Thyroid gland (tissue), 4 donors: ENCODE measurements around the gene SIRT7. TPM values are rescaled to one million over a fixed set of nuclear protein-coding genes. Genes with fewer than 3 reads are reported as not detected.
A peak's percentile ranks its signal among the peaks of the same experiment; 100 is the strongest.

Experiments used
- DNase-seq, 2 donors: peaks; one replicate each; pipeline ENCODE4 v3.0.0-alpha.2; 2019
- H3K27ac ChIP-seq, 3 donors: fragments of 200-600 bp; sonication (generic); 1 replicate in 2 of 3; 2 replicates in 1 of 3; pipeline ENCODE4 v1.5.1; 2016 to 2019; ENCODE audit warnings: mild to moderate bottlenecking in 1 of 3, moderate library complexity in 1 of 3
- H3K27me3 ChIP-seq: fragments of 200-600 bp; sonication (generic); one replicate; pipeline ENCODE4 v1.5.1; 2019
- H3K36me3 ChIP-seq, 2 donors: fragments of 200-600 bp; sonication (generic); one replicate each; pipeline ENCODE4 v1.5.1; 2016 to 2019
- H3K4me1 ChIP-seq, 2 donors: fragments of 200-600 bp; sonication (generic); one replicate each; pipeline ENCODE4 v1.5.1; 2017 to 2019
- H3K4me3 ChIP-seq, 3 donors: fragments of 200-600 bp; sonication (generic); replicated peaks in 1 of 3; 1 replicate in 2 of 3; 2 replicates in 1 of 3; pipeline ENCODE4 v1.5.1; 2016; ENCODE audit warnings: mild to moderate bottlenecking in 1 of 3
- H3K9me3 ChIP-seq: fragments of 200-600 bp; sonication (generic); one replicate; pipeline ENCODE4 v1.5.1; 2017
- CTCF ChIP-seq, 6 experiments: fragments of 200-600 bp in 3 of 6; fragments of 450-650 bp in 3 of 6; sonication (generic) in 3 of 6; IDR thresholded peaks; one replicate each; pipeline ENCODE4 v1.5.1; 2016 to 2019; ENCODE audit warnings: antibody characterized with exemption in 6 of 6, mild to moderate bottlenecking in 2 of 6, inconsistent platforms in 1 of 6, moderate library complexity in 1 of 6
- POLR2A ChIP-seq, 2 donors: fragments of 450-650 bp; IDR thresholded peaks; one replicate each; pipeline ENCODE4 v1.6.1; 2017; ENCODE audit warnings: antibody characterized with exemption in 2 of 2, mild to moderate bottlenecking in 2 of 2, moderate library complexity in 1 of 2
- WGBS, 2 donors: methylation state at CpG; one replicate each; pipeline ENCODE4 v1.1.5; 2017; 5-methylcytosine and 5-hydroxymethylcytosine counted together
- intact Hi-C: fragments of 100-400 bp; cut with DNase I; formaldehyde crosslinking; loops from one replicate; pipeline ENCODE4 v1.15.1; 2023
- total RNA-seq, 4 donors: library from RNA; depleted of rRNA; stranded (reverse); fragments of >200 nt; gene quantifications; one replicate each; pipeline ENCODE4 v1.2.3, GENCODE V29; 2016

Gene SIRT7
- total RNA-seq = 10 to 100 TPM in 3 of 4 donors, 1 to 10 TPM in 1; 8.9 to 23.5 (median 15.8) TPM

DNA sequence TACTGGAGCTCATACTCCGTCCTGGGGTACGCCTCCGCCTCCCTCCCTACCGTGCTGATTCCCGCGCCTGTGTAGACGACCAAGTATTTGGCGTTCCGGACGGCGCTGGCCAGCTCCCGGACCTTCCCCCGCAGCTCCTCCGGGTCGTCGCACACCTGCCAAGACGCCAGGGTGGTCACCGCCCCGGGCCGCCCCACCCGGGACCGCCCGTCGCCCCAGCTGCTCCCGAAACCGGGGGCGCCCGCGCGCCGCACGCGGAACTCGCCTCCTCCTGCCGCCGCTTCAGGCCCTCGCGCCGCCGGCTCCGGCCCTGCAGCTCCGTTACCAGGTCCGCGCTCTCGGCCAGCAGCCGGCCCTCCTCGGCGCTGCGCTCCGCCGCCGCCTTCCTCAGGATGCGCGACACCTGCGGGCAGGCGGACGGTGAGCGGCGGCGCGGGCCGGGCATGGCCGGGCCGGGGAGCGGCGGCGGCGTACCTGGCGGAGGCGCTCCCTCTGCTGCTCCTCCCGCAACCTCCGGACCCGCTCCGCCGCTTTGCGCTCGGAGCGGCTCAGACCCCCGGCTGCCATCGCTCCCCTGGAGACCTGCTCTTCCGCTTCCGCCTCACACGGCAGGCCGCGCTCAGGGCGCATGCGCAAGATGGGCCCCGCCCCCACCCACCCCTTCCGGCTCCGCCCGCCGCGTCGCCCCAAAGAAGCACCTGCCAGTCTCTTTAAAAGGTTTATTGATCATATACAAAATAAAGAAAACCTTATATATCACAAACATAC lies at the start of gene SIRT7:
SIRT7 (minus strand) TSS at position 612 of the 768 bp plus-strand sequence; CDS start at position 567, 45 bp downstream.
- no peaks in the 10 kb centered on the region for H3K9me3 ChIP-seq
- peak within 1 kb of the TSS in 1 of 3 donors; percentile 35 for H3K27ac ChIP-seq
- intact Hi-C loops = no loop called here
- H3K4me3 ChIP-seq = peak within 1 kb of the TSS; percentile 50 to 96 (median 52)
- H3K27me3 ChIP-seq = no peaks in the 10 kb centered on the region
- peak; percentile 57 to 61 for DNase-seq
- WGBS, 2 donors = 4% methylated on average over 23 to 24 of the region's 94 CpGs
- TF ChIP-seq CTCF (IDR thresholded peaks at IDR 0.05) = peak in 1 of 6 experiments; percentile 3
- TF ChIP-seq POLR2A (IDR thresholded peaks at IDR 0.05) = peak in 1 of 2 donors; percentile 57
- peaks cover 13 to 22% of the 10 kb centered on the region in 2 donors for H3K4me1 ChIP-seq
- H3K36me3 ChIP-seq = peaks cover 38 to 41% of the 10 kb centered on the region in 2 donors

GRCh38 chr17:81967244-81967532 lies 49.2 kb upstream of the SIRT7 start:
- TF ChIP-seq POLR2A (IDR thresholded peaks at IDR 0.05) = no peak
- no peak for TF ChIP-seq CTCF (IDR thresholded peaks at IDR 0.05)
- DNase-seq = no peak
- H3K9me3 ChIP-seq = no peaks in the 10 kb centered on the region
- no peak overlapping the region for H3K4me3 ChIP-seq
- WGBS, 2 donors = 35 to 64% methylated on average over 4 to 5 of the region's 5 CpGs
- H3K4me1 ChIP-seq = peaks cover 10 to 15% of the 10 kb centered on the region in 2 donors
- H3K36me3 ChIP-seq = no peaks in the 10 kb centered on the region
- H3K27me3 ChIP-seq = no peaks in the 10 kb centered on the region
- intact Hi-C loops = no loop called here
- no peak overlapping the region for H3K27ac ChIP-seq

DNA sequence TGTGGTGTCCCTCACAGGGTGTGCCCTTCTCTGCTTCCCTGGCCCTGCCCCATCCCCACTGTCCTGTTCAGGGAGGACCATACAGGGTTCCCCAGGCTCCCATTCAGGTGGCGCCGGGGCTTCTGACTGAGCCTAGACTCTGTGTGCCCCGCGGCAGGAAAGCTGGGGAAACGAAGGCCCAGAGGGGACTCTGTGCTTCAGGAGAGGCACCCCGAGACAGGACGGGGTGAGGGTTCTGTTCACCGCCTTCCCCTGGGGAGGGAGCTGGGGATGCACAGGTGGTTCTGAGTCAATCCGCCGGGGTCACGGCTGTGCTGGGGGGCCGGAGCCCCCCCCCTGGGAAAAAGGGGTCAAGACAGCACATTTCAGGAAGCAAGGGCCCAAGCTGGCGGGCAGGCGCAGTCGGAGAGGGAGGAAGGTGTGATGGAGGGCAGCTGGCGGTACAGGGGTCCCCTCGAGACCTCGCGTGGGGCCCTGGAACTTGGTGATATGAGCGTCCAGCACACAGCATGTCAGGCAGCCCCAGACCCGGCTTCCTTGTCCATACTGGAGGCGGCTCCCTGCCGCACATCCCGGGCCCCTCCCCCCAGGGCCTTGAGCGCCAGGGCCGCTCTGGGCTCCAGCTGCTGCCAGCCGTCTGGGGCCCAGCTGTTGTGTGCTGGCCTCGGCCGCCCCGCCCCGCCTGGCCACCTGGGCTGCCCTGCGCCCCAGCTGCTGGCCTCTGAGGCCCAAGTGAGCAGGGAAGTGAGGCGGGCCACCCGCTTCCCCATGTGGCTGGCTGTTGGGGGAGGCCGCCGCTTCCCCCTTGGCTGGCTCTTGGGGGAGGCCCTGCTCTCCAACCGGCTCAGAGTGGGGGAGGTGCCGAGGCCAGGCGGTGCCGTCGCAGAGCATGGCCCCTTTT lies 48.6 kb upstream of the SIRT7 start:
- DNase-seq = no peak
- 63% methylated on average over 11 to 17 of the region's 41 CpGs for WGBS, 2 donors
- no peaks in the 10 kb centered on the region for H3K36me3 ChIP-seq
- TF ChIP-seq CTCF (IDR thresholded peaks at IDR 0.05) = no peak
- TF ChIP-seq POLR2A (IDR thresholded peaks at IDR 0.05) = no peak
- no peak overlapping the region for H3K27ac ChIP-seq
- no peaks in the 10 kb centered on the region for H3K9me3 ChIP-seq
- peaks cover 10 to 18% of the 10 kb centered on the region in 2 donors for H3K4me1 ChIP-seq
- no peak overlapping the region for H3K4me3 ChIP-seq
- H3K27me3 ChIP-seq = peaks cover 5% of the 10 kb centered on the region
- intact Hi-C loops = no loop called here

- no peak overlapping the region for H3K4me3 ChIP-seq
- no peaks in the 10 kb centered on the region for H3K36me3 ChIP-seq
- peaks cover 13% of the 10 kb centered on the region for H3K27me3 ChIP-seq
- no peak for DNase-seq
- intact Hi-C loops = no loop called here
- H3K27ac ChIP-seq = no peak overlapping the region
- 79 to 81% methylated on average over 22 of the region's 22 CpGs for WGBS, 2 donors
- no peaks in the 10 kb centered on the region for H3K9me3 ChIP-seq
- H3K4me1 ChIP-seq = peaks cover 15 to 35% of the 10 kb centered on the region in 2 donors
- TF ChIP-seq CTCF (IDR thresholded peaks at IDR 0.05) (no peak), POLR2A (IDR thresholded peaks at IDR 0.05) (no peak)
Measured at GRCh38 chr17:81964081-81964849, 46.3 kb upstream of the SIRT7 start.
